ENCODE results near the gene SCN4B.

Gene SCN4B

GRCh38 chr11:118157186-118157895 is 4.7 kb upstream of the SCN4B start:
- DNase-seq (ENCODE audit: low read depth): no peak
- H3K4me3 ChIP-seq (ENCODE audit: low read depth, low read length): no peak overlapping the region
- TF ChIP-seq CTCF (IDR thresholded peaks at IDR 0.05; ENCODE audit: low read depth, low read length): no peak
- TF ChIP-seq MYC (IDR thresholded peaks at IDR 0.05; ENCODE audit: low read depth, low read length): no peak
- TF ChIP-seq MAX (IDR thresholded peaks at IDR 0.05; ENCODE audit: low read depth, low read length): no peak
- TF ChIP-seq POLR2A (IDR thresholded peaks at IDR 0.05; ENCODE audit: extremely low read depth, insufficient read length): no peak

GRCh38 chr11:118156531-118157185 is 4.0 kb upstream of the SCN4B start:
- DNase-seq (ENCODE audit: low read depth): peak; percentile 44
- H3K4me3 ChIP-seq (ENCODE audit: low read depth, low read length): no peak overlapping the region
- TF ChIP-seq POLR2A (IDR thresholded peaks at IDR 0.05; ENCODE audit: extremely low read depth, insufficient read length) (no peak), MYC (IDR thresholded peaks at IDR 0.05; ENCODE audit: low read depth, low read length) (no peak), MAX (IDR thresholded peaks at IDR 0.05; ENCODE audit: low read depth, low read length) (no peak), CTCF (IDR thresholded peaks at IDR 0.05; ENCODE audit: low read depth, low read length) (peak; percentile 11)

- no peak overlapping the region for H3K4me3 ChIP-seq (ENCODE audit: low read depth, low read length)
- DNase-seq (ENCODE audit: low read depth): no peak
- no peak for TF ChIP-seq MAX (IDR thresholded peaks at IDR 0.05; ENCODE audit: low read depth, low read length)
- TF ChIP-seq MYC (IDR thresholded peaks at IDR 0.05; ENCODE audit: low read depth, low read length): no peak
- no peak for TF ChIP-seq POLR2A (IDR thresholded peaks at IDR 0.05; ENCODE audit: extremely low read depth, insufficient read length)
- no peak for TF ChIP-seq CTCF (IDR thresholded peaks at IDR 0.05; ENCODE audit: low read depth, low read length)
Observed at GRCh38 chr11:118155776-118156530, 3.3 kb upstream of the SCN4B start.

GRCh38 chr11:118154641-118155040 is 2.0 kb upstream of the SCN4B start:
- no peak for DNase-seq (ENCODE audit: low read depth)
- H3K4me3 ChIP-seq (ENCODE audit: low read depth, low read length): no peak overlapping the region
- TF ChIP-seq MYC (IDR thresholded peaks at IDR 0.05; ENCODE audit: low read depth, low read length) (no peak), POLR2A (IDR thresholded peaks at IDR 0.05; ENCODE audit: extremely low read depth, insufficient read length) (no peak), CTCF (IDR thresholded peaks at IDR 0.05; ENCODE audit: low read depth, low read length) (no peak), MAX (IDR thresholded peaks at IDR 0.05; ENCODE audit: low read depth, low read length) (no peak)

- no peak overlapping the region for H3K4me3 ChIP-seq (ENCODE audit: low read depth, low read length)
- DNase-seq (ENCODE audit: low read depth): no peak
- TF ChIP-seq MYC (IDR thresholded peaks at IDR 0.05; ENCODE audit: low read depth, low read length): no peak
- TF ChIP-seq POLR2A (IDR thresholded peaks at IDR 0.05; ENCODE audit: extremely low read depth, insufficient read length): no peak
- TF ChIP-seq MAX (IDR thresholded peaks at IDR 0.05; ENCODE audit: low read depth, low read length): no peak
- no peak for TF ChIP-seq CTCF (IDR thresholded peaks at IDR 0.05; ENCODE audit: low read depth, low read length)
Observed at GRCh38 chr11:118153976-118154375, 1.4 kb upstream of the SCN4B start.
